HEK293 (cell line): ENCODE results near the gene GSK3B.

Source experiments
- CTCF ChIA-PET: fragments of 350-600 bp; formaldehyde crosslinking; extraction: SDS; loops from one replicate; lab custom pipeline; 2021; ENCODE audit warnings: antibody characterized with exemption; lab: Yijun Ruan, JAX
- POLR2A ChIA-PET: fragments of 300-600 bp; formaldehyde crosslinking; extraction: SDS; loops from one replicate; lab custom pipeline; 2020; ENCODE audit warnings: antibody characterized with exemption, inconsistent platforms; lab: Yijun Ruan, JAX
- H3K27ac ChIP-seq: fragments of 200-500 bp; sonication (Bioruptor generic); 2 replicates; pipeline ENCODE4 v1.5.1; 2014; ENCODE audit warnings: low read depth, low read length, control low read depth, inconsistent platforms; ENCODE audit errors: extremely low read depth
- H3K36me3 ChIP-seq, 2 experiments: fragments of 200-500 bp in 1 of 2; sonication (Bioruptor generic) in 1 of 2; 1 replicate in 1 of 2; 2 replicates in 1 of 2; pipeline ENCODE4 v1.5.1; 2014 to 2017; ENCODE audit warnings: inconsistent platforms in 2 of 2, low read length in 2 of 2; ENCODE audit not compliant: control insufficient read depth in 2 of 2, insufficient read depth in 1 of 2
- H3K4me1 ChIP-seq: fragments of 200-500 bp; sonication (Bioruptor generic); 2 replicates; pipeline ENCODE4 v1.5.1; 2014; ENCODE audit warnings: mild to moderate bottlenecking, low read length, inconsistent platforms; ENCODE audit not compliant: control insufficient read depth, insufficient read depth
- H3K4me3 ChIP-seq: 2 replicates; pipeline ENCODE4 v1.5.1; 2011; ENCODE audit warnings: low read depth, mild to moderate bottlenecking, control low read depth, low read length, moderate library complexity
- H3K9me3 ChIP-seq: fragments of 200-500 bp; sonication (Bioruptor generic); 2 replicates; pipeline ENCODE4 v1.5.1; 2014; ENCODE audit warnings: low read depth, low read length, inconsistent platforms; ENCODE audit not compliant: control insufficient read depth, insufficient read depth
- EGR2 ChIP-seq: fragments of 450-650 bp; formaldehyde crosslinking; IDR thresholded peaks from 2 replicates; pipeline ENCODE4 v1.5.1; 2016; ENCODE audit warnings: low read depth, missing biosample characterization, missing genetic modification characterization
- GLI2 ChIP-seq: fragments of 450-650 bp; formaldehyde crosslinking; IDR thresholded peaks from 2 replicates; pipeline ENCODE4; 2017; ENCODE audit warnings: missing biosample characterization, missing genetic modification characterization, low read depth, borderline replicate concordance
- KLF1 ChIP-seq: fragments of 450-650 bp; formaldehyde crosslinking; IDR thresholded peaks from 2 replicates; pipeline ENCODE4 v1.5.1; 2016; ENCODE audit warnings: missing biosample characterization, missing genetic modification characterization
- KLF8 ChIP-seq: fragments of 450-650 bp; formaldehyde crosslinking; IDR thresholded peaks from 2 replicates; pipeline ENCODE4 v1.5.1; 2016; ENCODE audit warnings: missing biosample characterization, missing genetic modification characterization
- SP2 ChIP-seq: fragments of 450-650 bp; formaldehyde crosslinking; IDR thresholded peaks from 2 replicates; pipeline ENCODE4 v1.5.1; 2016; ENCODE audit warnings: missing biosample characterization, missing genetic modification characterization
- YY2 ChIP-seq: fragments of 450-650 bp; formaldehyde crosslinking; IDR thresholded peaks from 2 replicates; pipeline ENCODE4 v1.5.1; 2016; ENCODE audit warnings: missing biosample characterization, missing genetic modification characterization
- ZBTB7A ChIP-seq: fragments of 450-650 bp; formaldehyde crosslinking; IDR thresholded peaks from 2 replicates; pipeline ENCODE4 v1.5.1; 2016; ENCODE audit warnings: low read depth, missing biosample characterization, missing genetic modification characterization
- ZFP37 ChIP-seq: fragments of 450-650 bp; formaldehyde crosslinking; IDR thresholded peaks from 2 replicates; pipeline ENCODE4 v1.5.1; 2016; ENCODE audit warnings: missing biosample characterization, missing genetic modification characterization
- ZNF114 ChIP-seq: fragments of 450-650 bp; formaldehyde crosslinking; IDR thresholded peaks from 2 replicates; pipeline ENCODE4 v1.5.0; 2017; ENCODE audit warnings: missing biosample characterization, missing genetic modification characterization
- ZNF174 ChIP-seq: fragments of 450-650 bp; formaldehyde crosslinking; IDR thresholded peaks from 2 replicates; pipeline ENCODE4 v1.5.0; 2017; ENCODE audit warnings: missing biosample characterization, mild to moderate bottlenecking, missing genetic modification characterization
- ZNF335 ChIP-seq: fragments of 450-650 bp; formaldehyde crosslinking; conservative IDR thresholded peaks from 2 replicates; pipeline ENCODE4 v1.5.1; 2016; ENCODE audit warnings: missing biosample characterization, missing genetic modification characterization
- ZNF404 ChIP-seq: fragments of 450-650 bp; formaldehyde crosslinking; IDR thresholded peaks from 2 replicates; pipeline ENCODE4 v1.5.1; 2017; ENCODE audit warnings: missing biosample characterization, missing genetic modification characterization
- ZNF521 ChIP-seq: fragments of 450-650 bp; formaldehyde crosslinking; IDR thresholded peaks from 2 replicates; pipeline ENCODE4 v1.5.1; 2017; ENCODE audit warnings: missing biosample characterization, mild to moderate bottlenecking, missing genetic modification characterization
- ZNF555 ChIP-seq: fragments of 450-650 bp; formaldehyde crosslinking; conservative IDR thresholded peaks from 2 replicates; pipeline ENCODE4 v1.5.1; 2017; ENCODE audit warnings: missing biosample characterization, mild to moderate bottlenecking, missing genetic modification characterization, inconsistent platforms
- ZNF600 ChIP-seq: fragments of 450-650 bp; formaldehyde crosslinking; IDR thresholded peaks from 2 replicates; pipeline ENCODE4 v1.5.1; 2016; ENCODE audit warnings: missing biosample characterization, missing genetic modification characterization
- ZNF623 ChIP-seq: fragments of 450-650 bp; formaldehyde crosslinking; IDR thresholded peaks from 2 replicates; pipeline ENCODE4 v1.5.1; 2016; ENCODE audit warnings: missing biosample characterization, missing genetic modification characterization
- ZNF654 ChIP-seq: fragments of 450-650 bp; formaldehyde crosslinking; IDR thresholded peaks from 2 replicates; pipeline ENCODE4 v1.5.1; 2016; ENCODE audit warnings: low read depth, missing biosample characterization, missing genetic modification characterization
- ZNF677 ChIP-seq: fragments of 450-650 bp; IDR thresholded peaks from 2 replicates; pipeline ENCODE4 v1.5.0; 2018; ENCODE audit warnings: missing biosample characterization, mild to moderate bottlenecking, missing genetic modification characterization, moderate library complexity
- ZNF768 ChIP-seq: fragments of 450-650 bp; formaldehyde crosslinking; IDR thresholded peaks from 2 replicates; pipeline ENCODE4 v1.5.1; 2018; ENCODE audit warnings: missing biosample characterization, mild to moderate bottlenecking, missing genetic modification characterization
- ZSCAN23 ChIP-seq: fragments of 450-650 bp; formaldehyde crosslinking; IDR thresholded peaks from 2 replicates; pipeline ENCODE4 v1.5.1; 2016; ENCODE audit warnings: missing biosample characterization, missing genetic modification characterization
- TF ChIP-seq, protein P1 (sequence below): fragments of 450-650 bp; formaldehyde crosslinking; IDR thresholded peaks from 2 replicates; pipeline ENCODE4 v1.5.1; 2016; ENCODE audit warnings: missing biosample characterization, missing genetic modification characterization
- TF ChIP-seq, protein P2 (sequence below): fragments of 450-650 bp; formaldehyde crosslinking; IDR thresholded peaks from 2 replicates; pipeline ENCODE4 v1.5.1; 2016; ENCODE audit warnings: missing biosample characterization, missing genetic modification characterization

GSK3B gene

DNA sequence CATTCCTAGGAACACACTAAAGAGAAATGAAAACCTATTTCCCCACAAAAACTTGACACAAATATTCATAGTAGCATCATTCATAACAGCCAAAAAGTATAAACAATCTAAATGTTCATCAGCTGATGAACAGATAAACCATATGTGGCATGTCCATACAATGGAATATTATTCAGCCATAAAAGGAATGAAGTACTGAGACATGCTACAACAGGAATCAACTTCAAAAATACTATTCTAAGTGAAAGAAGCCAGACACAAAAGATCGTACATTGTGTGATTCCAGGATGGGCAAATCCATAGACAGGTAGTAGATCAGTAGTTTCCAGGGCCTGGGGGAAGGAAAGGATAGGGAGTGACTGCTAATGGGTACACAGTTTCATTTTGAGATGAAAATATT, 118.0 kb downstream of the GSK3B start:
- Histone ChIP-seq H3K4me3 (no peak overlapping the region), H3K27ac (no peak overlapping the region), H3K4me1 (peaks cover 4% of the 10 kb centered on the region; the same call in 1 of the 2 replicates), H3K36me3 (no peaks in the 10 kb centered on the region), H3K9me3 (no peaks in the 10 kb centered on the region)
- CTCF ChIA-PET: no interaction called here
- POLR2A ChIA-PET: no interaction called here
- no peak for TF ChIP-seq ZNF654 (tag by site-specific recombination)
- TF ChIP-seq ZNF404 (tag by site-specific recombination): no peak
- TF ChIP-seq ZNF555: no peak
- TF ChIP-seq KLF8 (tag by site-specific recombination): no peak
- TF ChIP-seq ZBTB7A: no peak
- no peak for TF ChIP-seq ZNF677 (tag by site-specific recombination)
- TF ChIP-seq KLF1 (tag by site-specific recombination): no peak
- TF ChIP-seq ZNF623 (tag by site-specific recombination): no peak
- TF ChIP-seq ZNF768: no peak
- TF ChIP-seq ZNF521 (tag by site-specific recombination): no peak
- no peak for TF ChIP-seq ZNF174 (tag by site-specific recombination)
- no peak for TF ChIP-seq YY2 (tag by site-specific recombination)
- no peak for TF ChIP-seq EGR2
- no peak for TF ChIP-seq GLI2
- no peak for TF ChIP-seq ZNF114 (tag by site-specific recombination)

DNA sequence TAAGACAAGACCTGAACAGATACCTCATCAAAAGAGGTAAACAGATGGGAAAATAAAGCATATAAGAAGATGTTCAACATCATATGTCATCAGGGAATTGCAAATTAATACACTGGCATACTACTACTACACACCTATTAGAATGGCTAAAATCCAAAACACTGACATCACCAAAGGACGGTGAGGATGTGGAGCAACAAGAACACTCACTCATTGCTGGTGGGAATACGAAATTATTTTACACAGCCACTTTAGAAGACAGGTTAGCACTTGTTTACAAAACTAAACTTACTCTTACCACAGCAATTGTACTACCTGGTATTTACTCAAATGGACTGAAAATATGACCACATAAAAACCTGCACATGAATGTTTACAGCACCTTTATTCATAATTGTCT, 119.6 kb downstream of the GSK3B start:
- Histone ChIP-seq H3K4me1 (peaks cover 4% of the 10 kb centered on the region; the same call in 1 of the 2 replicates), H3K4me3 (no peak overlapping the region), H3K9me3 (no peaks in the 10 kb centered on the region), H3K36me3 (no peaks in the 10 kb centered on the region), H3K27ac (no peak overlapping the region)
- CTCF ChIA-PET: interaction anchor here (0.7 kb wide), 1 partner anchor 443 kb away, joined by 4 read pairs; no protein-coding TSS in a partner anchor
- no peak for TF ChIP-seq ZNF600 (tag by site-specific recombination)
- no peak for TF ChIP-seq SP2 (tag by site-specific recombination)
- TF ChIP-seq ZSCAN23 (tag by site-specific recombination): no peak
- TF ChIP-seq, protein P1, sequence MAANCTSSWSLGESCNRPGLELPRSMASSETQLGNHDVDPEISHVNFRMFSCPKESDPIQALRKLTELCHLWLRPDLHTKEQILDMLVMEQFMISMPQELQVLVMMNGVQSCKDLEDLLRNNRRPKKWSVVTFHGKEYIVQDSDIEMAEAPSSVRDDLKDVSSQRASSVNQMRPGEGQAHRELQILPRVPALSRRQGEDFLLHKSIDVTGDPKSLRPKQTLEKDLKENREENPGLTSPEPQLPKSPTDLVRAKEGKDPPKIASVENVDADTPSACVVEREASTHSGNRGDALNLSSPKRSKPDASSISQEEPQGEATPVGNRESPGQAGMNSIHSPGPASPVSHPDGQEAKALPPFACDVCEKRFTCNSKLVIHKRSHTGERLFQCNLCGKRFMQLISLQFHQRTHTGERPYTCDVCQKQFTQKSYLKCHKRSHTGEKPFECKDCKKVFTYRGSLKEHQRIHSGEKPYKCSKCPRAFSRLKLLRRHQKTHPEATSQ (tag by site-specific recombination): no peak
- TF ChIP-seq ZNF335 (tag by site-specific recombination): no peak
- TF ChIP-seq, protein P2, sequence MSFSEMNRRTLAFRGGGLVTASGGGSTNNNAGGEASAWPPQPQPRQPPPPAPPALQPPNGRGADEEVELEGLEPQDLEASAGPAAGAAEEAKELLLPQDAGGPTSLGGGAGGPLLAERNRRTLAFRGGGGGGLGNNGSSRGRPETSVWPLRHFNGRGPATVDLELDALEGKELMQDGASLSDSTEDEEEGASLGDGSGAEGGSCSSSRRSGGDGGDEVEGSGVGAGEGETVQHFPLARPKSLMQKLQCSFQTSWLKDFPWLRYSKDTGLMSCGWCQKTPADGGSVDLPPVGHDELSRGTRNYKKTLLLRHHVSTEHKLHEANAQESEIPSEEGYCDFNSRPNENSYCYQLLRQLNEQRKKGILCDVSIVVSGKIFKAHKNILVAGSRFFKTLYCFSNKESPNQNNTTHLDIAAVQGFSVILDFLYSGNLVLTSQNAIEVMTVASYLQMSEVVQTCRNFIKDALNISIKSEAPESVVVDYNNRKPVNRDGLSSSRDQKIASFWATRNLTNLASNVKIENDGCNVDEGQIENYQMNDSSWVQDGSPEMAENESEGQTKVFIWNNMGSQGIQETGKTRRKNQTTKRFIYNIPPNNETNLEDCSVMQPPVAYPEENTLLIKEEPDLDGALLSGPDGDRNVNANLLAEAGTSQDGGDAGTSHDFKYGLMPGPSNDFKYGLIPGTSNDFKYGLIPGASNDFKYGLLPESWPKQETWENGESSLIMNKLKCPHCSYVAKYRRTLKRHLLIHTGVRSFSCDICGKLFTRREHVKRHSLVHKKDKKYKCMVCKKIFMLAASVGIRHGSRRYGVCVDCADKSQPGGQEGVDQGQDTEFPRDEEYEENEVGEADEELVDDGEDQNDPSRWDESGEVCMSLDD: no peak
- TF ChIP-seq ZFP37 (tag by site-specific recombination): no peak
- POLR2A ChIA-PET: no interaction called here
